Effector memory CD4-positive, alpha-beta T cell (primary cell): Measurements from ENCODE around the gene RWDD1.

Experiments
- DNase-seq, 3 donors: peaks; one replicate each; pipeline ENCODE4 v3.0.0-alpha.2; 2020
- H3K27ac ChIP-seq: 2 replicates; pipeline ENCODE4 v1.7.0; 2013; ENCODE audit warnings: mild to moderate bottlenecking, low read length, moderate library complexity; ENCODE audit not compliant: insufficient read depth, poor library complexity, severe bottlenecking
- H3K27me3 ChIP-seq: replicated peaks from 2 replicates; pipeline ENCODE4 v1.7.0; 2013; ENCODE audit warnings: mild to moderate bottlenecking, low read length; ENCODE audit not compliant: insufficient read depth, control insufficient read depth, poor library complexity, severe bottlenecking
- H3K36me3 ChIP-seq: 2 replicates; pipeline ENCODE4 v1.7.0; 2013; ENCODE audit warnings: mild to moderate bottlenecking, low read length, moderate library complexity; ENCODE audit not compliant: control insufficient read depth, insufficient read depth
- H3K4me1 ChIP-seq: 2 replicates; pipeline ENCODE4 v1.7.0; 2013; ENCODE audit warnings: low read length, mild to moderate bottlenecking; ENCODE audit not compliant: control insufficient read depth, insufficient read depth, poor library complexity, severe bottlenecking
- H3K4me3 ChIP-seq: 2 replicates; pipeline ENCODE4 v1.7.0; 2013; ENCODE audit warnings: low read length, low read depth, mild to moderate bottlenecking; ENCODE audit not compliant: insufficient read depth, poor library complexity, severe bottlenecking
- H3K9me3 ChIP-seq: 2 replicates; pipeline ENCODE4 v1.7.0; 2013; ENCODE audit warnings: mild to moderate bottlenecking, low read length, moderate library complexity; ENCODE audit not compliant: control insufficient read depth

RWDD1 gene

DNA sequence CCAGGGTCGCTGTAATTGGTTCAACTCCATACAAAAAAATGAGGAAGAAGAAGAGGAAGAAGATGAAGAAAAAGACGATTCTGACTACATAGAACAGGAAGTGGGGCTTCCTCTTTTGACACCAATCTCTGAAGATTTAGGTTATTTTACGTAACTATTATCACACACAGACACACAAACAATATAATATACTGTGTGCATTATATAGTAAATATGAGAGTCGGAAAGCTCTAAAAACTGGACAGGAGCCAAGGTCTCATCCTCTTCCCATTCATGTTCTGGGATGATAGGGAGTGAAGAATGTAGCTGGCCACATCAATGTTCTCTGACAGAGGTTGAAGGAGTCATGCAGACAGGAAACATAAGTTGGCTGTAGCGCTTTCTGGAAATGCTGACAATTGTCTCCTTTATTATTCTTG lies 58.3 kb downstream of the RWDD1 start:
- Histone ChIP-seq H3K9me3 (no peaks in the 10 kb centered on the region), H3K27ac (no peak overlapping the region), H3K4me3 (no peak overlapping the region), H3K27me3 (no peaks in the 10 kb centered on the region), H3K4me1 (no peaks in the 10 kb centered on the region), H3K36me3 (peaks cover 4% of the 10 kb centered on the region)
- no peak for DNase-seq

DNA sequence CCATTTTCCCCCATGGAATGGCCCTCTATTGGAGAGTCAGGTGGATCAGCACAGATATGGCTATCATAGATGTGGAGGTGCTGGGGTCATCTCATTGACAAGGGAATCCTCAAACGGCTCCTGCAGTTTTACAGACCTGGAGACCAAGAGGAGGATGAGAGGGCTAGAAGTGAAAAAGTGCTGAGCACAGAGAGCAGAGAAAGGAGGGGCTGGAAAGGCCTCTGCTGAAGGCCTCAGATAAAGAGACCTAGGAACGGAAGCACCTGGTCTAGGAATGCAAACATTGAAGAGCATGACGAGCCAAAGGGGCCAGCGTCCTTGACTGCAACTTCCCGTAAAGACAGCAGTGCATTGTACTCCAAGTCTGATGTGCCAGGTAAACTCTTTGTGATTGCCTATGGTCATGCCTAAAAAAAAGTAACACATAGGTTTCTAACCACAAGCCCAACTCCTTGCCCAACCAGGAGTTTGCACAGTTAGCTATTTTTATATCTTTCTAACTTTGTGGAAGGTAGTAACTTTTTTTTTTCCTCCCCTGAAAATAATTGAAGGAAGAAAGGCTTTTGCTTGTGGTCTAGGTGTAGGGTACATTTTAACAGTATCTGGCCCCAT lies 60.2 kb downstream of the RWDD1 start:
- no peak for DNase-seq
- Histone ChIP-seq H3K9me3 (no peaks in the 10 kb centered on the region), H3K27ac (no peak overlapping the region), H3K36me3 (peaks cover 4% of the 10 kb centered on the region), H3K27me3 (no peaks in the 10 kb centered on the region), H3K4me3 (no peak overlapping the region), H3K4me1 (no peaks in the 10 kb centered on the region)

DNA sequence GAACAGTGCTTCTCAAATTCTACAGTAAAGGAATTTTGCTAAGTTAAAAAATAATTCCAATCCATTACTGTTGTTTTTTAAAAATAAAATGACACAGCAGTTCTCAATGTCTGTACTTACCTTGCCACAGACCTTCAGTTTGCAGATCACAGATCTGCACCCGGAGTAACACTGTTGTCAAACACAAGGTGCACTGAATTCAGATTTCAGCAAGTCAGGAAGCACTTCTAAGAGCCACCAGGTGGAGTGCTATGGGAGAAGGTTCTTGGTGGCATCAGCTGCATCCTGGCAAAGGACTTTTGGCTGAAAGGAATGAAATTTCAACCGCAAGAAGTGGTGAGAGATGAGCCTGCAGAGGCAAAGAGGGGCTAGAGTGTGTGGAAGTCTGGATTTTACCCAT lies 62.4 kb downstream of the RWDD1 start:
- Histone ChIP-seq H3K4me3 (no peak overlapping the region), H3K27me3 (no peaks in the 10 kb centered on the region), H3K36me3 (peaks cover 7% of the 10 kb centered on the region), H3K27ac (no peak overlapping the region), H3K9me3 (no peaks in the 10 kb centered on the region), H3K4me1 (no peaks in the 10 kb centered on the region)
- DNase-seq = no peak
